ENCODE data around the gene CYP2A7. TPM values are rescaled to one million over a fixed set of nuclear protein-coding genes. Genes with fewer than 3 reads are reported as not detected.
"Not testable (repeated sequence)": the region's sequence is repeated elsewhere in the genome, so short reads cannot be mapped to it uniquely, and the experiment has no call there.

CYP2A7 gene
- not detected for total RNA-seq

GRCh38 chr19:40882062-40882461 is at the start of gene CYP2A7:
CYP2A7 (minus strand) TSS chr19:40882231; CDS start chr19:40882210, 21 bp downstream.
- DNase-seq; H3K36me3 Mint-ChIP-seq (ENCODE audit: insufficient read depth); ATAC-seq; H3K9me3 Mint-ChIP-seq; H3K4me1 Mint-ChIP-seq (ENCODE audit: low read depth); H3K4me3 Mint-ChIP-seq: not testable (repeated sequence)
- H3K27me3 Mint-ChIP-seq (ENCODE audit: low read depth): peaks cover 41% of the 10 kb centered on the region

DNA sequence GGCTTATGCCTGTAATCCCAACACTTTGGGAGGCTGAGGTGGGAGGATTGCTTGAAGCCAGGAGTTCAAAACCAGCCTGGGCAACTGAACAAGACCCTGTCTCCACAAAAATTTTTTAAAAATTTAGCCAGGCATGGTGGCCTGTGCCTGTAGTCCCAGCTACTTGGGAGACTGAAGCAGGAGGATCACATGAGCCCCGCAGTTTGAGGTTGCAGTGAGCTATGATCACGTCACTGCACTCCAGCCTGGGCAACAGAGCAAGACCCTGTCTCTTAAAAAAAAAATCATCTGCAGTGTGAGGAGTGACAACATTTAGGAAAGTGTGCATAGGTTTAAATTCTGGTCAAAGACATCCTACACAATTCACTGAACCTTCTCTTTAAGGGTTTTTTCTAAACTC is 48.8 kb upstream of the CYP2A7 start:
- not testable (repeated sequence) for H3K9me3 Mint-ChIP-seq; H3K4me3 Mint-ChIP-seq; ATAC-seq; DNase-seq; H3K4me1 Mint-ChIP-seq (ENCODE audit: low read depth); H3K36me3 Mint-ChIP-seq (ENCODE audit: insufficient read depth)
- peaks cover 20% of the 10 kb centered on the region for H3K27me3 Mint-ChIP-seq (ENCODE audit: low read depth)

DNA sequence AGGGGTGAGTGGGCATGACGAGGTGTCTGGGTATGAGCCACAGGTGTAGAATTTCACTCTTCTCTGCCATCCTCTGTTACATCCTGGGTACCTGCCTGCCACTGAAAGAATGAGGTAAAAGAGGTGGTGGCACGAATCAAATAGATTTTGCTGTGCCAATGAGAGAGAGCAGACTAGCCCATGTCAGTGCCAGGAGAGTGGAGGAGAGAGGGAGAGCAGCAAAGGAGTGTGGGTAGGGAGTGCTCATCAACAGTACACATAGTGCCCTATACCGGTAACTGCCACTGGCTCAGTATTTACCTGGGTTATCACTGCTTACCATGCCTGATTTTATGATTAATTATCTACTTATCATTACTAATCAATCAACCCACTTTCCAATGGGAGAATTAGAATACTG is 47.9 kb upstream of the CYP2A7 start:
- H3K4me1 Mint-ChIP-seq (ENCODE audit: low read depth); ATAC-seq; H3K4me3 Mint-ChIP-seq; DNase-seq; H3K9me3 Mint-ChIP-seq; H3K36me3 Mint-ChIP-seq (ENCODE audit: insufficient read depth): not testable (repeated sequence)
- peaks cover 17% of the 10 kb centered on the region for H3K27me3 Mint-ChIP-seq (ENCODE audit: low read depth)

DNA sequence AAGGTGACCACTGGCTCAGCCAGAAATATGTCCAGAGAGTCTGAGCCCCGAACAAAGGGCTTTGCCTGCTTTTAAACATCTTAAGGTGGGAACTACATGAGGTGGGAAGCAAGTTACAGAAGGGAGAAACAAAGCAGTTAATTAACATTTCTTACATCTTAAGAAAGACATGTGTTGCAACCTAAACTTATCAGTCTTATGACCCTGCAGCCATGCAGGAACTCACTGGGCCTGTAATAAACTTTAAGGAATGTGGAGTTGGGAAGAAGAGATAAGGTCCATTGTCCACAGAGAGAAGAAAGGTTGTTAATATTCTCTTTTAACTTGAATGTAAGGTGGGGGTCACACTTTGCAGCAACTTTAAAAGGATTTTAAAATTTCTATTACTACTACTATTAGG is 46.8 kb upstream of the CYP2A7 start:
- H3K9me3 Mint-ChIP-seq: no peaks in the 10 kb centered on the region
- DNase-seq: no peak
- H3K4me1 Mint-ChIP-seq (ENCODE audit: low read depth): no peaks in the 10 kb centered on the region
- ATAC-seq: no peak
- H3K27me3 Mint-ChIP-seq (ENCODE audit: low read depth): peaks cover 17% of the 10 kb centered on the region
- no peak overlapping the region for H3K4me3 Mint-ChIP-seq
- H3K36me3 Mint-ChIP-seq (ENCODE audit: insufficient read depth): no peaks in the 10 kb centered on the region

DNA sequence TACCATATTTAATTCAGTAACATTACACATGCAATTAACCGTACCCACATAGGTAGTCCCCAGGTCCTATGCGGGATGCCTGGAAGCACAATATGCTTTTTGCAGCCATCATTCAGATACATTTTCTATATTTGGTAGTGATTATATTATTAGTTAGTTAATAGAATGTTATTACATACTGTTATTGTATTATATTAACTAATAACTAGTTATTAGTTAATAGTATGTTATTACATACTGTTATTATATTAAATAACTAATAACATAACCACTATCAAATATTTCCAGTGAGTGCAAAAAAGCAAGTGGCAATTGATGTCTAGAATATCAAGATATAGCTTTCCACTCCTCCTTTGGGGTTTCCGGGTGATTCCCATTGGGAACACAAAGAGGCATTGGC is 45.5 kb upstream of the CYP2A7 start:
- H3K4me1 Mint-ChIP-seq (ENCODE audit: low read depth): no peaks in the 10 kb centered on the region
- H3K4me3 Mint-ChIP-seq: no peak overlapping the region
- peaks cover 14% of the 10 kb centered on the region for H3K27me3 Mint-ChIP-seq (ENCODE audit: low read depth)
- H3K36me3 Mint-ChIP-seq (ENCODE audit: insufficient read depth): no peaks in the 10 kb centered on the region
- no peaks in the 10 kb centered on the region for H3K9me3 Mint-ChIP-seq
- DNase-seq (no peak), ATAC-seq (no peak)

DNA sequence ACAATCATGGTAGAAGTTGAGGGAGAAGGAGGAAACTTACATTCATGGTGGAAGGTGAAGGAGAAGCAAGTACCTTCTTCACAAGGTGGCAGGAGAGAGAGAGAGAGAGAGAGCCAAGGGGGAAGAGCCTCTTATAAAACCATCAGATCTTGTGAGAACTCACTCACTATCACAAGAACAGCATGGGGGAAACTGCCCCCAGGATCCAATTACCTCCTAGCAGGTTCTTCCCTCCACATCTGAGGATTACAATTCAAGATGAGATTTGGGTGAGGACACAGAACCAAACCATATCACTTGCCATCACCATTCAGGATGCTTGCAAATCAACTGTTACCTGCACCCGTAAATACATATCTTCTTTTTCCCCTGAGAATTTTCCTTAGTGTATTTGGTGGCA is 44.2 kb upstream of the CYP2A7 start:
- H3K27me3 Mint-ChIP-seq (ENCODE audit: low read depth): peaks cover 12% of the 10 kb centered on the region
- H3K9me3 Mint-ChIP-seq; DNase-seq; ATAC-seq; H3K4me3 Mint-ChIP-seq; H3K36me3 Mint-ChIP-seq (ENCODE audit: insufficient read depth); H3K4me1 Mint-ChIP-seq (ENCODE audit: low read depth): not testable (repeated sequence)

DNA sequence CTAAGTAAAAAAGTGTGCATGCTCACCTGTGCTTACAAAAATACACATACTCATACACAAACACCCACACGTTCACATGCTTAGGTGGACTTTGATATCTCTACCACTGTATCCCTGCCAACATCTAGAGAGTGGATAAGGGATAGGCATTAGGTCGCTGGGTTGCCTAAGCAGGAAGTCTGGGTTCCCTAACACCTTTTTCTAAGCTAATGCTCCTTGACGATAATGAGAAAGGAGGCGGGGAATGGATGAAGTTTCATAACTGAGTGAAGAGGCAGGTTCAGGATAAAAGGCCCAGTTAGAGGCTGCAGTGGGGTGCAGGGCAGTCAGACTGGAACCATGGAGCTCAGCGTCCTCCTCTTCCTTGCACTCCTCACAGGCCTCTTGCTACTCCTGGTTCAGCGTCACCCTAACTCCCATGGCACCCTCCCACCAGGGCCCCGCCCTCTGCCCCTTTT is 41.9 kb upstream of the CYP2A7 start:
- peaks cover 3% of the 10 kb centered on the region for H3K36me3 Mint-ChIP-seq (ENCODE audit: insufficient read depth)
- no peak for DNase-seq
- no peaks in the 10 kb centered on the region for H3K4me1 Mint-ChIP-seq (ENCODE audit: low read depth)
- no peak for ATAC-seq
- peaks cover 11% of the 10 kb centered on the region for H3K27me3 Mint-ChIP-seq (ENCODE audit: low read depth)
- H3K9me3 Mint-ChIP-seq: peaks cover 12% of the 10 kb centered on the region
- no peak overlapping the region for H3K4me3 Mint-ChIP-seq

DNA sequence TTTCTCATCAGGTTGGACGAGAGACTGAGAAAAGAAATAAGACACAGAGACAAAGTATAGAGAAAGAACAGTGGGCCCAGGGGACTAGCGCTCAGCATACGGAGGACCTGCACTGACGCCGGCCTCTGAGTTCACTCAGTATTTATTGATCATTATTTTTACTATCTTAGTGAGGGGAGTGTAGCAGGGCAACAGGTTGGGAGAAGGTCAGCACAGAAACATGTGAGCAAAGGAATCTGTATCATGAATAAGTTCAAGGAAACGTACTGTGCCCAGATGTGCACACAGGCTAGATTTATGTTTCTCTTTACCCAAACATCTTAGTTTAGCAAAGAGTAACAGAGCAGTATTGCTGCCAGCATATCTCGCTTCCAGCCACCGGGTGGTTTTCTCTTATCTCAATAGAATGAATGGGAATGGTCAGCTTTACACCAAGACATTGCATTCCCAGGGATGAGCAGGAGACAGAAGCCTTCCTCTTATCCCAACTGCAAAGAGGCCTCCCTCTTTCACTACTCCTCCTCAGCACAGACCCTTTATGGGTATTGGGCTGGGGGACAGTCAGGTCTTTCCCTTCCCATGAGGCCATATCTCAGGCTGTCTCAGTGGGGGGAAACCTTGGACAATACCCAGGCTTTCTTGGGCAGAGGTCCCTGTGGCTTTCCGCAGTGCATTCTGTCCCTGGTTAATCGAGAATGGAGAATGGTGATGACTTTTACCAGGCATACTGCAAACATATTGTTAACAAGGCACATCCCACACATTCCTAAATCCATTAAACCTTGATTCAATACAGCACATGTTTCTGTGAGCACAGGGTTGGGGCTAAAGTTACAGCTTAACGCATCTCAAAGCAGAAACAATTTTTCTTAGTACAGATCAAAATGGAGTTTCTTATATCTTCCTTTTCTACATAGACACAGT is 40.5 kb upstream of the CYP2A7 start:
- not testable (repeated sequence) for H3K27me3 Mint-ChIP-seq (ENCODE audit: low read depth)

DNA sequence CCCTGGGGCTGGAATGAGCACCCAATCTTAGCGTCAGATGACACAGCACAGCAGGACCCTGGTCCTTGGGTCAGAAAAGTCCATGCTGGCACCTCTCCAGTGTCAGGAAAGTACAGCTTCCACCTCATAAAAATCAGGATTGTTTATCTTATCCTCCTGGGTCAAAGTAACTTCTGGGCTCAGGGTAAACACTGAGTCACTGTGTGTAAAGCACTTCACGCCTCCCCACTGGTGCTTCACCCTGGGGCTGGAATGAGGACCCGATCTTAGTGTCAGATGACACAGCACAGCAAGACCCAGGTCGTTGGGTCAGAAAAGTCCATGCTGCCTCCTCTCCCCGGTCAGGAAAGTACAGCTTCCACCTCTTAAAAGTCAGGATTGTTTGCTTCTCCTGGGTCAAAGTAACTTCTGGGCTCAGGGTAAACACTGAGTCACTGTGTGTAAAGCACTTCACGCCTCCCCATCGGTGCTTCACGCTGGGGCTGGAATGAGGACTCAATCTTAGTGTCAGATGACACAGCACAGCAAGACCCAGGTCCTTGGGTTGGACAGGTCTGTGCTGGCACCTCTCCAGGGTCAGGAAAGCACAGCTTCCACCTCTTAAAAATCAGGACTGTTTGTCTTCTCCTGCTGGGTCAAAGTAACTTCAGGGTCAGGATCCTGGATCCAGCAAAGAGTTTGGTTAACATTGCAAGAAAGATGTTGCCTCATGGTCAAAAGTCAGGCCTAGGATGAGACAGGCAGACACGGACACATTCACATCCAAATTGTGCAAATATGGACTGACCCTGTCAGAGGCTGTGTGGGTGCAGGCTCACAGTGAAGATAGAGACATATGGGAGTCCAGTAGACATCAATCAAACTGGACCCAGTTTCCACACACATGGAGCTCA is 39.2 kb upstream of the CYP2A7 start:
- Mint-ChIP-seq H3K4me3 (no peak overlapping the region), H3K36me3 (ENCODE audit: insufficient read depth) (peaks cover 3% of the 10 kb centered on the region), H3K9me3 (peaks cover 18% of the 10 kb centered on the region), H3K4me1 (ENCODE audit: low read depth) (no peaks in the 10 kb centered on the region), H3K27me3 (ENCODE audit: low read depth) (peaks cover 4% of the 10 kb centered on the region)
- ATAC-seq (no peak), DNase-seq (no peak)

More for the DNA sequence above, 40.5 kb upstream of the CYP2A7 start:
- DNase-seq; H3K36me3 Mint-ChIP-seq (ENCODE audit: insufficient read depth); ATAC-seq; H3K4me3 Mint-ChIP-seq; H3K4me1 Mint-ChIP-seq (ENCODE audit: low read depth): not testable (repeated sequence)
- H3K9me3 Mint-ChIP-seq: peaks cover 12% of the 10 kb centered on the region

DNA sequence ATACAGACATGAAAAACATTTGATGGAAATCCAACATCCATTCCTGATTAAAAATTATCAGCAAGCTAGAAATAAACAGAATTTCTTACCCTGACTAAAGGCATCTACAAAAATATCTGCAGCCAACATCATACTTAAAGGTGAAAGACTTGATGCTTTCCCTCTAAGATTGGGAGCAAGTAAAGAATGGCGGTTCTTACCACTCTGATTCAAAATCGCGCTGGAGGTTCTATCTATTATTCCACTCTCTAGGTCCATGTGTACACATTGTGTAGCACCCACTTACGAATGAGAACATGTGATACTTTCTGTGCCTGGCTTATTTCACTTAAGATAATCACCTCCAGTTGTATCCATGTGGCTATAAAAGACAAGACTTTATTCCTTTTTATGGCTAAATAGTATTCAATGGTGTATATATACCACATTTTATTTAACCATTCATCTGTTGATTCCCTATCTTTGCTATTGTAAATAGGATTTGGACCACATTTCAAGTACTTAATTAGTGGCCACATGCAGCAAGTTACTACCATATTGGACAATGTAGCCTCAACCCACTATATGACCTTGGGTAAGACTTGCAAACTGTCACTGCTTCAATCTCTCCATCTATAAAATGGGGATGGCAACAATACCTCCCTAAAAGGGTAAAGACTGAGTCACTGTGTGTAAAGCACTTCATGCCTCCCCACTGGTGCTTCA is 38.4 kb upstream of the CYP2A7 start:
- Mint-ChIP-seq H3K4me3 (no peak overlapping the region), H3K36me3 (ENCODE audit: insufficient read depth) (peaks cover 3% of the 10 kb centered on the region), H3K9me3 (peaks cover 19% of the 10 kb centered on the region), H3K27me3 (ENCODE audit: low read depth) (peaks cover 9% of the 10 kb centered on the region), H3K4me1 (ENCODE audit: low read depth) (no peaks in the 10 kb centered on the region)
- DNase-seq: no peak
- ATAC-seq: no peak

GRCh38 chr19:40919530-40920299 is 37.7 kb upstream of the CYP2A7 start:
- ATAC-seq; DNase-seq; H3K4me3 Mint-ChIP-seq; H3K36me3 Mint-ChIP-seq (ENCODE audit: insufficient read depth); H3K4me1 Mint-ChIP-seq (ENCODE audit: low read depth): not testable (repeated sequence)
- H3K27me3 Mint-ChIP-seq (ENCODE audit: low read depth): peaks cover 16% of the 10 kb centered on the region
- H3K9me3 Mint-ChIP-seq: peaks cover 22% of the 10 kb centered on the region

- peaks cover 35% of the 10 kb centered on the region for H3K9me3 Mint-ChIP-seq
- not testable (repeated sequence) for H3K36me3 Mint-ChIP-seq (ENCODE audit: insufficient read depth)
Observed at GRCh38 chr19:40918303-40918702, 36.3 kb upstream of the CYP2A7 start.

GRCh38 chr19:40908976-40909375 is 26.9 kb upstream of the CYP2A7 start:
- peaks cover 6% of the 10 kb centered on the region for H3K4me1 Mint-ChIP-seq (ENCODE audit: low read depth)
- no peak overlapping the region for H3K4me3 Mint-ChIP-seq
- H3K36me3 Mint-ChIP-seq (ENCODE audit: insufficient read depth): no peaks in the 10 kb centered on the region
- peaks cover 45% of the 10 kb centered on the region for H3K27me3 Mint-ChIP-seq (ENCODE audit: low read depth)
- peak in 1 of 2 donors; percentile 64 for ATAC-seq
- H3K9me3 Mint-ChIP-seq: peaks cover 6% of the 10 kb centered on the region
- DNase-seq: no peak

More at GRCh38 chr19:40918303-40918702, 36.3 kb upstream of the CYP2A7 start:
- not testable (repeated sequence) for H3K4me3 Mint-ChIP-seq; DNase-seq; ATAC-seq; H3K4me1 Mint-ChIP-seq (ENCODE audit: low read depth)
- H3K27me3 Mint-ChIP-seq (ENCODE audit: low read depth): peaks cover 30% of the 10 kb centered on the region
